Stimulated activated CD4-positive, alpha-beta T cell treated with anti-CD3 and anti-CD28 coated beads, Interleukin-1b, Interleukin-23, amount 100 ng/mL, for 4 hours (primary cell): Measurements from ENCODE around the gene WDR76.

Experiments used
- DNase-seq, 2 donors: peaks; one replicate each; pipeline ENCODE4 v3.0.0-alpha.2; 2020; ENCODE audit warnings: low read depth in 2 of 2

Gene WDR76

DNA sequence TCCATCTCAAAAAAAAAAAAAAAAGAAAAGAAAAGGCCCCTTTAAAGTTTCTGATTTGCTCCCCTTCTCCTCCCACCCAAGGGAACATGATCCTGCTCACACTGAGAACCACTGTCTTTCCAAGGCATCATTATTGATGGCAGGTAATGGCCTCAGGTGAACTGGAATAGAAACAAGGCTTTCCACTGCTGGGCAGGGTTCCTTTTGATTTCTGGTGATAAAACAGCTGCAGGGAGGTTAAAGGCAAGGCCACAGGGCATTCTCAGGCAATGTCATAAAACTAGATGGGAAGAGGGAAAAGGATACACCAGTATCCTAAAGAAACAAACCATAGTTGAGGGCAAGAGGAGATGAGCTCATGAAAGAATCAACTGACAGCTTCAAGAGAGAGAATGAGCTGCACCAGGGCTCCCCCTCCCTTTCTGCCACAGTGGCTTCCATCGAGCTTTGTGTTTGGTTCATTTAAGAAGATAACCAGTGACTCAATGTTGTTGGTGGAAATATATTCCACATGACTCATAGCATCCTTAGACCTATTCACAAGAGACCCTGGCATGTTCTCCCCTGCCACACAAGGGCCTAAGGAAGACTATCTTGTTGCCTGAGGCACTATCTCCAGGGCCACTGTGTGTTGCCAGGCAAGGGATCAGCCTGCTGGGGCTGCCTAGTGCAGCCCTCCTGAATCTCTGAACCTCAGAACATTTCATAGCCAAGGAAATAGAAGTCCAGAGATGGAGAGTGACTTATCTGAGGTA is 86.4 kb downstream of the WDR76 start:
- DNase-seq, result no peak

DNA sequence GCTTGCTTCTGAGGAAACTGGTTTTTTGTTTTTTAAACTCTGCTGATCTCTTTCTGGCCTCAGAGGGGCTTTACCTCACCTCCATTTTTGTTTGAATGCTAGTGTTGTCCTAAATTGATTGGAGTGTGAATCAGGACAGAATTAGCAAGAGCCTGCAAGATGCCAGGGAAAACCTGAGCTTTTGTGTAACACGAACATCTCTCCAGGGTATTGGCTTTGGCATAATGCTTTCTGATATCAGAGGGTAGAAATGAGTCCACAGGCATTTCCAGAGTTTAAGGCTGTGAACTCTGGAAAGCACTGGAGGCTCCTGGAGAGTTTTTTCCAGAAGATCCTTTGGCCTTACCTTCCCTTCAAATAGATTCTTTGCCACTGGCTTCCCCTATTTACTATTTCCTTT is 87.1 kb downstream of the WDR76 start:
- no peak for DNase-seq

DNA sequence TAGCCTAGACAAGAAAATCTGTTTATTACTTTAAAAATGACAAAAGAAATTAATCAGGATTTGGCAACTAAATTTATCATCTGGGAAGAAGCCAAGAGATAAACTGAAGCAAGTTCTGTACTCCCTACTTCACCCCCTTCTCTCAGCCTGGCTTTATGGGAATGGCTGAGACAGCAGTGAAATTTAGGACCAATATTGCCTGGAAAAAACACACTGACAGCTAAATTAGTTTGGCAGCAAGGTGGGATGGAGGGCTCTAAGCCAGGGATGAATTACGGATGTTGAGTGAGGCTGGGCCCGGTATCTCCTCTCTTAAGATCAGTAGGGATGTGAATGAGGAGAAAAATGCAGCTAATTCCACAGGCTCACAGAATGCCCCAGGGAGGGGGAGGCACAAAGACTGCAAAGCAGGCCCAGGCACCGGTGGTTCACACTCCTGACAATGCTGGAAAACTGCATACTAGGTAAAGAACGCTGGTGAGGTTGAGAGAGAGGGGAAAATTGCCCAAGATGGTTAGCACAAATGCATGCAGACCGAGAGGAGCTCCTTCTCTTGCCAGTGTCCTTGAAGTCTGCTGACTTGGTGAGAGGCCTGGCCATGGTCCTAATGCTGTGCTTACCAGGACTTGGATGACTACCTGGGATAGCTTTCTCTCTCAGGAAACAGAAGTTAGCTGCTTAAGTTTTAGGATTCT is 89.0 kb downstream of the WDR76 start:
- DNase-seq, result no peak

- no peak for DNase-seq
Measured at GRCh38 chr15:43916326-43916660, 89.5 kb downstream of the WDR76 start.
